ENCODE measurements around the gene TMED10.

TMED10 gene

GRCh38 chr14:75176142-75176820 is at the start of gene TMED10:
Gene TMED10, minus strand, starts transcription at chr14:75176612. Its CDS starts 33 bp downstream, at chr14:75176579.
- peak; percentile 95 for DNase-seq

- DNase-seq = no peak
Observed at GRCh38 chr14:75224561-75224960, 48.1 kb upstream of the TMED10 start.

- DNase-seq = peak; percentile 89
Observed at GRCh38 chr14:75223664-75224154, 47.3 kb upstream of the TMED10 start.

GRCh38 chr14:75222208-75222701 is 45.8 kb upstream of the TMED10 start:
- DNase-seq = peak; percentile 93

- no peak for DNase-seq
Observed at GRCh38 chr14:75221797-75222196, 45.4 kb upstream of the TMED10 start.

- DNase-seq = peak; percentile 64
Observed at GRCh38 chr14:75220156-75220555, 43.7 kb upstream of the TMED10 start.

GRCh38 chr14:75217508-75218206 is 41.2 kb upstream of the TMED10 start:
- DNase-seq = no peak

GRCh38 chr14:75216427-75217006 is 40.1 kb upstream of the TMED10 start:
- no peak for DNase-seq

GRCh38 chr14:75215520-75215919 is 39.1 kb upstream of the TMED10 start:
- no peak for DNase-seq

GRCh38 chr14:75214558-75214957 is 38.1 kb upstream of the TMED10 start:
- DNase-seq = no peak

GRCh38 chr14:75213172-75213571 is 36.8 kb upstream of the TMED10 start:
- DNase-seq = no peak

- DNase-seq = no peak
Observed at GRCh38 chr14:75208843-75209242, 32.4 kb upstream of the TMED10 start.

- DNase-seq = no peak
Observed at GRCh38 chr14:75206190-75206589, 29.8 kb upstream of the TMED10 start.

GRCh38 chr14:75205591-75205990 is 29.2 kb upstream of the TMED10 start:
- DNase-seq = peak; percentile 82

- DNase-seq = no peak
Observed at GRCh38 chr14:75204116-75204515, 27.7 kb upstream of the TMED10 start.

GRCh38 chr14:75202657-75203056 is 26.2 kb upstream of the TMED10 start:
- DNase-seq = no peak

- DNase-seq = no peak
Observed at GRCh38 chr14:75201087-75201486, 24.7 kb upstream of the TMED10 start.

GRCh38 chr14:75200451-75200850 is 24.0 kb upstream of the TMED10 start:
- no peak for DNase-seq

- no peak for DNase-seq
Observed at GRCh38 chr14:75198291-75198933, 22.0 kb upstream of the TMED10 start.

- no peak for DNase-seq
Observed at GRCh38 chr14:75197338-75197737, 20.9 kb upstream of the TMED10 start.

- DNase-seq = peak; percentile 66
Observed at GRCh38 chr14:75196468-75196867, 20.1 kb upstream of the TMED10 start.

GRCh38 chr14:75196064-75196463 is 19.7 kb upstream of the TMED10 start:
- DNase-seq = no peak

GRCh38 chr14:75191100-75191499 is 14.7 kb upstream of the TMED10 start:
- no peak for DNase-seq
